Spleen (tissue), 11 donors: ENCODE results near the gene PSPN. TPM values are rescaled to one million over a fixed set of nuclear protein-coding genes. Genes with fewer than 3 reads are reported as not detected.

Experiments used
- DNase-seq: peaks from one replicate; pipeline ENCODE4 v3.0.0-alpha.2; 2020
- H3K27ac ChIP-seq, 8 donors: fragments of 200-600 bp; sonication (generic) in 7 of 8; 1 replicate in 4 of 8; 2 replicates in 4 of 8; pipeline versions ENCODE4 v1.5.0 to v1.8.0; 2016 to 2021; ENCODE audit warnings: inconsistent platforms in 4 of 8, mild to moderate bottlenecking in 4 of 8, moderate library complexity in 1 of 8
- H3K27me3 ChIP-seq, 7 donors: fragments of 200-600 bp; sonication (generic) in 6 of 7; replicated peaks in 1 of 7; 1 replicate in 4 of 7; 2 replicates in 3 of 7; pipeline versions ENCODE4 v1.5.0 to v1.8.0; 2016 to 2021; ENCODE audit warnings: inconsistent platforms in 3 of 7, mild to moderate bottlenecking in 1 of 7
- H3K36me3 ChIP-seq, 6 donors: fragments of 200-600 bp; sonication (generic) in 5 of 6; 1 replicate in 4 of 6; 2 replicates in 2 of 6; pipeline versions ENCODE4 v1.5.0 to v1.8.0; 2016 to 2021; ENCODE audit warnings: inconsistent platforms in 2 of 6
- H3K4me1 ChIP-seq, 6 donors: fragments of 200-600 bp; sonication (generic) in 5 of 6; 1 replicate in 3 of 6; 2 replicates in 3 of 6; pipeline versions ENCODE4 v1.5.0 to v1.8.0; 2016 to 2021; ENCODE audit warnings: inconsistent platforms in 3 of 6
- H3K4me3 ChIP-seq, 8 donors: fragments of 200-600 bp; sonication (generic) in 7 of 8; 1 replicate in 4 of 8; 2 replicates in 4 of 8; pipeline versions ENCODE4 v1.5.0 to v1.8.0; 2016 to 2021; ENCODE audit warnings: inconsistent platforms in 4 of 8, mild to moderate bottlenecking in 4 of 8, moderate library complexity in 2 of 8
- H3K9me3 ChIP-seq, 8 donors: fragments of 200-600 bp; sonication (generic) in 7 of 8; 1 replicate in 4 of 8; 2 replicates in 4 of 8; pipeline versions ENCODE4 v1.5.0 to v1.8.0; 2016 to 2021; ENCODE audit warnings: inconsistent platforms in 4 of 8
- POLR2A ChIP-seq, 3 donors: fragments of 450-650 bp; IDR thresholded peaks; one replicate each; pipeline ENCODE4 v1.5.1; 2017; ENCODE audit warnings: antibody characterized with exemption in 3 of 3, mild to moderate bottlenecking in 1 of 3
- POLR2AphosphoS5 ChIP-seq, 3 donors: sonication (generic); formaldehyde crosslinking; IDR thresholded peaks; one replicate each; pipeline ENCODE4 v1.5.1; 2017; ENCODE audit warnings: antibody characterized with exemption in 3 of 3
- WGBS, 5 donors: extraction: QIAGEN DNeasy Blood & Tissue Kit in 3 of 5; methylation state at CpG; one replicate each; pipeline versions ENCODE4 v1.1.5 to v1.1.7; 2013 to 2018; 5-methylcytosine and 5-hydroxymethylcytosine counted together
- intact Hi-C: fragments of 100-400 bp; cut with DNase I; formaldehyde crosslinking; loops from one replicate; pipeline ENCODE4 v1.15.0; 2023; ENCODE audit warnings: low total_unique reads
- polyA plus RNA-seq, 3 donors: library from polyadenylated mRNA; stranded (reverse); fragments of 200-250 nt; gene quantifications; one replicate each; pipeline ENCODE4 v1.2.1, GENCODE V29; 2013
- total RNA-seq, 7 donors: library from RNA; depleted of rRNA in 3 of 7; stranded (reverse); fragments of >200 nt in 3 of 7; fragmentation: NEBNext Ultra II Directional in 4 of 7; extraction: Animal tissue kit (Norgen Biotek cat#: 25700) in 4 of 7; gene quantifications; one replicate each; pipeline versions ENCODE4 v1.1.0 to v1.2.1, GENCODE V29; 2016 to 2021
- TF ChIP-seq, protein P1 (sequence below), 11 experiments: fragments of 200-600 bp in 7 of 11; fragments of 450-650 bp in 4 of 11; sonication (generic) in 4 of 11; IDR thresholded peaks in 8 of 11; conservative IDR thresholded peaks in 3 of 11; 1 replicate in 7 of 11; 2 replicates in 4 of 11; pipeline versions ENCODE4 v1.4.0 to v1.8.0; 2016 to 2021; ENCODE audit warnings: antibody characterized with exemption in 11 of 11, inconsistent platforms in 4 of 11, mild to moderate bottlenecking in 1 of 11
- donor health status: healthy with polysubstance abuse.
- donor health status: DM: no; HTN: no; CAD: no; lungs with moderate emphysema.
- donor health status: DM: no; HTN: no; CAD: no.
- donor health status: Bipolar disorder and iron deficiency.
- donor health status: healthy.
- donor health status: DM: no; HTN: no; CAD: no.
- donor health status: DM: yes; HTN: yes; CAD: no.

PSPN gene
- total and polyA plus RNA-seq, 10 donors: 0.43 to 2.2 (median 1.5) TPM

DNA sequence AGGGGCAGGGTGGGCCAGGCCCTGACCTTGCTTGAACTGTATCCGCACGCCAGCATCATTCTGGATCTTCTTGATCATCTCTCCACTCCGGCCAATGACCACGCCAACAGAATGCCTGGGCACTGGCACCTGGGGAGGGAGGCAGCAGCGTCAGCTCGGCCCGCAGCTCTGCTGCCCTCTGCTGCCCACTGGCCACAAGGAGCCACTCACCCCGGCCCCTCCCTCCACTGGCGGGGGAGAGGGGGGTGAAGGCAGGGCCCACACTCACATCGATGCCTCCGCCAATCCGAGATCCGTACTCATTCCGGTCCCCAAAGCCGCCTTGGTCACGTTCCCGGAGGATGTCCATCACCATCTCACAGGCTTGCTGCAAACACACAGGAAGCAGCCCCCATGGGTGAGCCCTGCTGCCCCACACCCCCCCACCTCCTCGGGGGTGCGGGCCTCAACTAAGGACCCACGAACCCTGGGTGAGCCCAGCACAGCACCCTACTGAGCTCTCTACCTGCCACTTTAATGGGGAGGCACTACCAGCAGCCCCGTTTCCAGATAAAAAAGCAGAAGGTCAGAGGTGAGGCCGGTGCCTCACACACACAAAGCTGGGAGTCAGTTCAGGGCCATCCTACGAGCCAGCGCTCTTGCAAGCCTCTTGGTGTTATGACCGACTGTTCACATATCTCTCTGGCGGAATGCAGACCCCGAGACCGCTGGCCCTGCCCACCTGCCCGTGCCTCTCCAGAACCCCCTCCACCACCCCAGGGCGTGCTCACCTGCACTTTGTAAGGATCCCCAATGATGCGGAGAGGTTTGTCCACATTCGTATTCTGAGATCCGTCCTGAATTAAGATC, 42.2 kb upstream of the PSPN start:
- Histone ChIP-seq H3K9me3 (no peaks in the 10 kb centered on the region), H3K27ac (no peak overlapping the region), H3K4me1 (peaks cover 4 to 40% (median 17%) of the 10 kb centered on the region in 6 donors), H3K4me3 (no peak overlapping the region), H3K27me3 (no peaks in the 10 kb centered on the region), H3K36me3 (peaks cover 3 to 94% (median 80%) of the 10 kb centered on the region in 6 donors)
- DNase-seq: no peak
- TF ChIP-seq POLR2A (IDR thresholded peaks at IDR 0.05) (no peak), POLR2AphosphoS5 (IDR thresholded peaks at IDR 0.05) (peak in 1 of 3 donors; percentile 64)
- TF ChIP-seq, protein P1, sequence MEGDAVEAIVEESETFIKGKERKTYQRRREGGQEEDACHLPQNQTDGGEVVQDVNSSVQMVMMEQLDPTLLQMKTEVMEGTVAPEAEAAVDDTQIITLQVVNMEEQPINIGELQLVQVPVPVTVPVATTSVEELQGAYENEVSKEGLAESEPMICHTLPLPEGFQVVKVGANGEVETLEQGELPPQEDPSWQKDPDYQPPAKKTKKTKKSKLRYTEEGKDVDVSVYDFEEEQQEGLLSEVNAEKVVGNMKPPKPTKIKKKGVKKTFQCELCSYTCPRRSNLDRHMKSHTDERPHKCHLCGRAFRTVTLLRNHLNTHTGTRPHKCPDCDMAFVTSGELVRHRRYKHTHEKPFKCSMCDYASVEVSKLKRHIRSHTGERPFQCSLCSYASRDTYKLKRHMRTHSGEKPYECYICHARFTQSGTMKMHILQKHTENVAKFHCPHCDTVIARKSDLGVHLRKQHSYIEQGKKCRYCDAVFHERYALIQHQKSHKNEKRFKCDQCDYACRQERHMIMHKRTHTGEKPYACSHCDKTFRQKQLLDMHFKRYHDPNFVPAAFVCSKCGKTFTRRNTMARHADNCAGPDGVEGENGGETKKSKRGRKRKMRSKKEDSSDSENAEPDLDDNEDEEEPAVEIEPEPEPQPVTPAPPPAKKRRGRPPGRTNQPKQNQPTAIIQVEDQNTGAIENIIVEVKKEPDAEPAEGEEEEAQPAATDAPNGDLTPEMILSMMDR (IDR thresholded peaks at IDR 0.05 in 8 of 11, conservative IDR thresholded peaks at IDR 0.05 in 3 of 11): peak in 1 of 11 experiments; percentile 41
- intact Hi-C loops: no loop called here
- WGBS, 5 donors: 75 to 88% (median 86%) methylated on average over 32 to 33 of the region's 33 CpGs

GRCh38 chr19:6416658-6417405, 41.1 kb upstream of the PSPN start:
- 94 to 96% (median 95%) methylated on average over 11 to 29 of the region's 29 CpGs for WGBS, 5 donors
- intact Hi-C loops: no loop called here
- DNase-seq: no peak

DNA sequence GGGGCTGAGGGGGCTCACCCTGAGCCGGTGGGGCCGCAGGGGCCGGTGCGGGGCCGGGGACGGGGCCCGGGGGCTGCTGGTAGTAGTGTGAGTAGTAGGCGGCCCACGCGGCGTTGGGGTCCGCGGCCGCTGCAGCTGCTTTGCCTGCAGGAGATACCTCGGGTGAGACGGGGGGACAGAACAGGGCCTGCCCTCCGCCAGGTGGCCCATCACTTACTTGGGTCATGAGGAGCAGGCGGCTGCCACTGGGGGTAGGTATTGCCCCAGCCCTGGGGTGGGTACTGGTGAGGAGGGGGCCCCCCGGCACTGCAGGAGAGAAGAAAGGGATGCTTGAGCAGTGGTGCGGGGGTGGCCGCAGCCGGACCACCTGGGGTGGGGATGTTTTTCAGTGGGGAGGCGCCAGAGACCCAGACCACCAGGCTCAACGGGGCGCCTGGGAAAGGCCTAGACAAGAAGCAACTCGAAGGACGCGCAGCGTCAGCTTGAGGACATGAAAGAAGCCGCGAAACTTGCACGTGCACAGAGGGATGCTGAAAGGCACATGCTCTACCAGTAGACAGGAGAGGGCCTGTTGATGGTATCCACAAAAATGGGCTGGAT, 40.0 kb upstream of the PSPN start:
- Histone ChIP-seq H3K27me3 (no peaks in the 10 kb centered on the region), H3K4me3 (no peak overlapping the region), H3K36me3 (peaks cover 3 to 81% (median 72%) of the 10 kb centered on the region in 6 donors), H3K27ac (no peak overlapping the region), H3K9me3 (no peaks in the 10 kb centered on the region), H3K4me1 (peaks cover 0 to 18% (median 0%) of the 10 kb centered on the region in 6 donors)
- TF ChIP-seq POLR2A (IDR thresholded peaks at IDR 0.05): no peak
- TF ChIP-seq, protein P1 (IDR thresholded peaks at IDR 0.05 in 8 of 11, conservative IDR thresholded peaks at IDR 0.05 in 3 of 11): no peak
- TF ChIP-seq POLR2AphosphoS5 (IDR thresholded peaks at IDR 0.05): no peak
- DNase-seq: no peak
- intact Hi-C loops: no loop called here
- 92 to 98% (median 94%) methylated on average over 15 to 32 of the region's 32 CpGs for WGBS, 5 donors

More at GRCh38 chr19:6416658-6417405, 41.1 kb upstream of the PSPN start:
- no peak overlapping the region for H3K27ac ChIP-seq
- H3K36me3 ChIP-seq: peaks cover 3 to 92% (median 80%) of the 10 kb centered on the region in 6 donors
- no peaks in the 10 kb centered on the region for H3K9me3 ChIP-seq
- no peaks in the 10 kb centered on the region for H3K27me3 ChIP-seq
- H3K4me1 ChIP-seq: peaks cover 0 to 29% (median 7%) of the 10 kb centered on the region in 6 donors
- TF ChIP-seq POLR2AphosphoS5 (IDR thresholded peaks at IDR 0.05) (peak in 1 of 3 donors; percentile 35), POLR2A (IDR thresholded peaks at IDR 0.05) (no peak)
- TF ChIP-seq, protein P1 (IDR thresholded peaks at IDR 0.05 in 8 of 11, conservative IDR thresholded peaks at IDR 0.05 in 3 of 11): no peak
- H3K4me3 ChIP-seq: no peak overlapping the region
